NCI-H1092 treated with DMSO at 0.1 percent for 48 hours (cell line): ENCODE measurements around the gene ASXL1.
A peak's percentile ranks its signal among the peaks of the same experiment; 100 is the strongest.

ENCODE experiments used
- DNase-seq: peaks from one replicate; lab custom pipeline; 2025; lab: John Stamatoyannopoulos, UW

Gene ASXL1

GRCh38 chr20:32441638-32442037 is 83.5 kb downstream of the ASXL1 start:
- DNase-seq, result no peak

DNA sequence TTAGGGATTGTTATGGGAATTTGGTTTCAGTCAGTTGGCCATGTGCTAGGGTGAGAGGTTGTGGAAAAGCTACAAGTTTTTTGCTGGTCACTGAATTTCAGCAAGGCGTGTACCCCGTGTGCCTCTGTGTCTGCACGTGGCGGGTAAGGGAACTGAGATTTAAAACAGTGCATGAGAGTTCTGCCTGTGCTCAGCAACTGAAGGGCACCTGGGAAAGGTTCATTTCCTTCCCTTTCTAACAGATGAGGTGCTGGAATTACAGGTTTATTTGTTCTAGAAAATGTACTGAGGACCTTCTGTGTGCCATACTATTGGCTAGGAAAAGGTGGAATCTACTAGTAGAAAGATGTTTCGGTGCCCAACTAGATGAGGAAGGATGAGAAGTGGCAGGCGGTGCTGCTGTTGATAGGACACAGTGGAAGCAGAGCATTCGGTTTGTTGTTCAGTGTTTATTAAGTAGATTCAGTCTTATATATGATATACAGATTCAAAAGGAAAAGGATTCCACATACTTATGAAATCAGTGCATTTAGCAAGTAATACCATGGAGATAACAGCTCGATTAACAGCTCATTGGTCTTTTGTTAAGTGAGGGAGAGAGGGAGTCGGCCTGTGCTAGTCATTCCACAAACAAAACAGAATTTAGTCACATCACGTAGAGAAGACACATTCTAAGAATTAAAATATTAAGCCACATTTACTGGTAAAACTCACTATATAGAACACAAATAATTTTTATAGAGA is 84.7 kb downstream of the ASXL1 start:
- DNase-seq, result no peak

- no peak for DNase-seq
Observed at GRCh38 chr20:32443386-32443974, 85.3 kb downstream of the ASXL1 start.

DNA sequence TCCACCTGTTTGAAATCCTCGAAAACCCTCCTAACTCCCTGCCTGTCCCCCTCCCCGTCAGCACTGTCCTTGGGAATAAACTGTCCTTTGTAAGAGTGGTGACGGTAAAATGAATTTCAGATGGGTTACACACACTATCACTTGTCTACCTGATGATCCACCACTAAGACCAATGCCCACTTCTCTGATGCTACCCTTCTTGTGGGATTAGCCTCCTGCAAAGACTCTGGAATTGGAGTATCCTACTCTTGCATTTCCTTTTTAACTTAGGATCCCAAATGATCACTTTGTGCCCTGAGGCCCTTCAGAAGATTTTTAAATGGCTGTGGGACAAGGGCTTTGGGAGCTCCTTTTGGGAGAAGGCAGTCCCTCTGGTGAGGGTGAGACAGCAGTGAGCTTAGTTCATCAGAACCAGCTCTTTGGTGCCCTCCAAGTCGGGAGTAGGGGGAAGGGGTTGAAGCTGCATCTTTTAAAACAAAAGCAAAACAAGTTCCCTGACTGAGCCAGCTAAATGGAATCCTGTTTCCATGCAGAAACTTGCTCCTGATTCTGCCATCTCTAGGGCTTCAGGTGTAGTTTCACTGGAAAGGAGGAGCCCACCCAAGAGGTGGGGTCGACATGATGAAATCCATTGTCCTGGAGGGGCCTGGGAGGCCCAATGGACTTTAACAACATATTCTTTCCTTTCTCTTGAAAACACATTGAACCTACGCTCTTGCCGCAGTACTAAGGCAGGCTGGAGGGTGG is 86.5 kb downstream of the ASXL1 start:
- no peak for DNase-seq

DNA sequence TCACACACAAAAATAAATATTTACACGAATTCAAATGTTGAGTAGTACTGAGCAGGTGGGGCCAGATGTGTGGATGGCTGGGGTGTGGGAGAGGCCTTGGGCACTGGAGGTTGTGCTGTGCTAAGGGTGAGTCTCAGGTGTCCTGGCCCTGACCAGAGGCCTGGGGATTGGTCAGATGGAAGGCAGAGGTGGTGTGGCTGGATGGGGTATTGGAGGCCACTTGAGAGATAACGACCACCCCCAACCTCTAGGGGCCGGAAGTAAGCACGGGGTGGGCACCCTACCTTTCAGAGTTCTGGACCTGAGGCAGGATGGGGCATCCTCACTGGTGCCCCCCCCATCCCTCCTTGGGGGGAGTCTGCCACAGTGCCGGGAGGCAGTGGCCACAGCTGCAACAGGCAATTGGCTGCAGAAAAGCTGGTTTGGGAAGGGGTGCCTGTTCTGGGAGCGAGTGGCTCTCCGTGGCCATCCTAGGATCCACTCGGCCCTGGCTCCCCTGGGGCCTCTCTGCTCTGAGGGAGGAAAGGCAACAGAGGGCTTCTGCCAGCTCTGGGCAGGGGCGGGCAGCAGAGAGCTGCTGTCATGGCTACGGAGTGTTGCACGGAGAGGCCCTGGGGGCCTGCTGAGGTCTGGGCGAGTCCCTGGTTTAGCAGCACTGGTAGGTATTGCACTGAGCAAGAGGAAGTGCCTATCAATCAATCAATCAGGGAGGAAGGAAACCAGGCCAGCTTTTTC is 87.6 kb downstream of the ASXL1 start:
- DNase-seq, result peak; percentile 55

- DNase-seq, result no peak
Observed at GRCh38 chr20:32446301-32447100, 88.4 kb downstream of the ASXL1 start.

- no peak for DNase-seq
Observed at GRCh38 chr20:32447136-32448027, 89.3 kb downstream of the ASXL1 start.

- no peak for DNase-seq
Observed at GRCh38 chr20:32448306-32449056, 90.3 kb downstream of the ASXL1 start.

GRCh38 chr20:32449057-32449889 is 91.1 kb downstream of the ASXL1 start:
- no peak for DNase-seq

DNA sequence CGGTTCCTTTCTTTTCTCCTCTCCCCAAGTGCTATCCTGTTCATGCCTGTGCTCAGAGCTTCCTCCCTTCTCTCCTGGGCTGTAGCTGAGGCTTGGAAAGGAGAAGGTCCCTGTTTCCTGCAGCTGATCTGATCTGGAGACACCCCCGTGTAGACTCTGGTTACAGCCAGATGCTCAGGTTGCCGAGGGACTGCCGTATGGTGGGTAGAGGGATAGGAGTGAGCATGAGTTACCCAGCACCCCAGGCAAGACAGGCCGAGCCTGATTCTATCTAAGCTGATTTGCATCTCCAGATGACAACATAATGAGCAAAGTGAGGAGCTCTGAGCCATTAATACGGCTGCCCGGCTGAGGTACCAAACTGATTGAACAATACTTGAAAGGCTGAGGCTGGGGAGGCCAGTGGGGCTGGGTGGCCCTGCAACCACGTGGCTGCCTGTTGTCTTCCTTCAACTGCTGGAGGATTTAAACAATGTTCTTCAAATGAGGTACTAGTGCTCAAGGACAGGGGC is 91.8 kb downstream of the ASXL1 start:
- DNase-seq, result no peak

DNA sequence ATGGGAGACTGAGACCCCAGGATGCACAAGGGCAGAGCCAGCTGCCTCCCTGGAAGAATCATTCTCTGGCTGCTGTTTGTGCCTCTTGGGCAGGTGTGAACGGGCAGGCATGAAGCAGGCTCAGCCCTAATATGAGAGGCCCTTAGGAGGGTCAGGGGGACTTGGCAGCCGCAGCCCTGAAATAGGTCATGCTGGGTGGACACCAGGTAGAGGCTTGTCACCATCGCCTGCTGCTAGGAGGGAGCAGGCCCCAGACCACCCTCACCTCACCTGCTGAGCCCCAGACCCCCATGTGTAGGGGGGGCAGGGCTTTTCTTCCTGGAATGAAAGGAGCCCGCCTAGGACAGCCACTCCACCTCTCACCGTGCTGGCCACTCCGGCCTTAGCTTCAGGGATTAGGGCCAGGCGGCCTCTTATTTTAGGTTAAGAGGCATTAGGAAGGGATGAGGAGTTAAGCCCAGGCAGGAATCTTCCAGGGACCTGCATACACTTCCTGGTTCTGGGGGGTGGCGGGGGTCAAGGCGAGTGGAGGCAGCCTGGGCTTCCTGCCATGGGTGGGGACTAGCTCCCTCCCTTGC is 92.4 kb downstream of the ASXL1 start:
- DNase-seq, result no peak

DNA sequence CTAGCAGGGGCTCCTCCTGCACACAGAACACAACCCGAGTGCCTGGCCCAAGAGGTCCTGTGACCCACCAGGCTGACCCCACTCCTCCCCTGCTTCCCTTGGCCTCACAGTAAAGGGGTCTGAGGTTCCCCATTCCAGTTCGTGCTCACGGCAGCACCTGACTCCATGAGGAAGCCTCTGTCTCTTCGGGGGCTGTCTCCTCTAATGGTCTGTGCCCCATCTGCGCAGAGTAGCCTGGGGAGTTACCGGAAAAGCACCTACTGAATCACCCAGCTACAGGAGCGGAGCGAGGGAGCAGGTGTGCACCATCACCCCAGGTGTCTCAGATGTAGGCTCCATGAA is 93.2 kb downstream of the ASXL1 start:
- DNase-seq, result no peak

DNA sequence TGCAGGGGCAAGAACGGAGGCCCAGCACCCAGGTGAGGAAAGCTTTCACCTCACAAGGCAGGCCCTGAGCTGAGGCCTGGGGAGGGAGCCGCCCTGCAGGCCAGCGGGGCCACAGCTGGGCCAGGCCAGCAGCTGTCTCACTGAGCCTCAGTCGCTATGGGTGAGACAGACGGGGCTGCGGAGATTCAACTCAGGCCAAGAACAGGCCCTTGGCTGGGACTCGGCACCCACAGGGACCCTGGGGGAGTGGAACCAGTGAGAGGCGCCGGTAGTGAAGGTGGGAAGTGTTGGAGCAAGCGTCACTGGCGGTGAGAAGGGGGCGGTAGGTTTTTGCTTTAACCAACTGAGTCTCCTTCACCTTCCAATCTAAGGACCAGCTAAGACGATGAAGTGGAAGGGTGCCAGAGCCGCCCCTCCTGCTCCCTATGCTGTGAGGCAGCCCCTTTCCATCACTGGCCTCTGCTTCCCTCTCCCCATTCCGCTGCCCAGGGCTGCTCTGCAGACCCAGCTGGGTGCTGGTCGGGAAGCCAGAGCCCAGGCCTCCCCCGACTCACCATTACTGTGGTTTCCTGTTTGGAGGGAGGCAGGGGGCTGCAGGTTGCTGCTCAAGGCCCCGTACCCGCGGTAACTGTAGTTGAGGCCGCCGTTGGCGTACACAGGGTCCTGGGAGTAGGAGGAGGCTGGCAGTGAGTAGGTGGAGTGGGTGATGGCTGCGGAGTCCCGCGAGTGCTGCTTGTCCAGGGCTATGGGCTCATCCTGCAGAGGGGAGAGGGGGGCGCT is 93.7 kb downstream of the ASXL1 start:
- no peak for DNase-seq

DNA sequence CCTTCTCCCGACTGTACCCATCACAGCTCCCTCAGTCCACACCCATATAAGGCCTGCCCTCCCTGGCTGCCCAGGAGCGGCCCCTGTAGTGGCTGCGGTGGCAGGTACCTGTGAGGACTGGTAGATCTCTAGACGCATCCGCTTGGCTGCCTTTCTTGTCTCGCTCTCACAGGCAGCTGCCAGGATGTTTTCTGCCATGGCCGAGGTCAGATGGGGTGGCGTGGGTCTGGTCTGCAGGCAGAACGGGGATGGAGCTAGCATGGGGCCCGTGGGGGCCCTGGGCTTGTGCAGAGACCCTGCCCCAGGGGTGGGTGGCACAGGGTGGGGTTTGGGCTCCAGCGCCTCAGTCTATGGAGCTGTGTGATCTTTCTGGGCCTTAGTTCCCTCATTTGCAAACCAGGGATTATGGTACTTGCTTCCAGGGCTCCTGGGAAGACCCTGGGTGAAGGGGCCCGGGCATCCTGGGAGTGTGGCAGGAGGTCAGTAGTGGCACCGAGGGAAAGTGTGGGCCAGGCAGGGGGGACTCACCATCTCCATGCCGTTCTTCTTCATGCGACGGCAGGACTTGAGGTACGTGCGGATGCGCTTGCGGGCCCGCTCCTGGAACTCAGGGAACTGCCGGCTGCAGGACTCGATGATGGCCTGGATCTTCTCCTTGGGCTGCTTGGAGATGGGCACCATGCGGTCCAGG is 94.8 kb downstream of the ASXL1 start:
- DNase-seq, result no peak

- no peak for DNase-seq
Observed at GRCh38 chr20:32453467-32454163, 95.5 kb downstream of the ASXL1 start.
